ENCODE results near the gene CCDC14.
"Not testable (repeated sequence)": the region's sequence is repeated elsewhere in the genome, so short reads cannot be mapped to it uniquely, and the experiment has no call there.

DNA sequence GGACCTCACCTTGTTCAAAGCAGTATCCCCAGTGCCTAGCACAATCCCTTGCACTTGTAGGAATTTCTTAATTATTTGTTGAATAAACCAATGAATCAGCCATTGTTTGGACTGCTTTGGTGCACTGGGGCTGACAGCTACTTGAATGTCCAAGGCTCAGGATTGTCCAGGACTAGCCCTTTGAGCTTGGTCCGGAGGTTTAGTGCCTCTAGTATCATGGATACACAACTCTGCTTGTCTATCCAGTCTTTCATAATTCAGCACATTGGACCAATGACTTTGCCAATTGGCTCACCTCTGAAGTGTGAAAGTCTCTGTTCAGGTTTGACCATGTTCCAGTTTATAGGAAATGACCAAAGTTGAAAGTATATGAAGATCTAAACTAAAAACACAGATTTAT is 3.8 kb upstream of the CCDC14 start:
- TF ChIP-seq POLR2AphosphoS5 (IDR thresholded peaks at IDR 0.05; ENCODE audit: borderline replicate concordance, low read depth, low read length); EZH2 (IDR thresholded peaks at IDR 0.05): not testable (repeated sequence)
